ENCODE measurements around the gene ASTN2.

The ASTN2 gene

DNA sequence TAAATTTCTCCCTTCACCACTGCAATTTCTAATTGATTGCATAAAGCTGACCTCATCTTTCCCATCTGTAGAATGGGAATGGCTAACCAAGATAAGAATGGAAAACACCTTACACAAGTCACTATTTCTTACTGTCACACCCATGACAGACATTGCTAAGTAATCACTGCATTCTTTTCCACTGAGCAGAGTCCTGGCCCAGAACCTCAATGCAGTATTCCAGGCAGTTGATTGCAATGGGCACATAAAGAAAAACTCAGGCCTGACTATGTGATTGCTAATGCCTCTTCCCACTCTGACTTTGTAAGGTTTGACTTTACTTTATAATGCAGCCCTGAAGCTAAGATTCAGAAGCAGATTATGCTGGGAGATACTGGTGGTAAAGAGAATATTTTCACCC, 698.4 kb downstream of the ASTN2 start:
- Histone ChIP-seq H3K4me1 (no peaks in the 10 kb centered on the region), H3K27ac (no peak overlapping the region), H3K27me3 (no peaks in the 10 kb centered on the region), H3K9me3 (no peaks in the 10 kb centered on the region), H3K4me3 (no peak overlapping the region), H3K36me3 (no peaks in the 10 kb centered on the region)
- no peak for DNase-seq
- TF ChIP-seq, protein P1, sequence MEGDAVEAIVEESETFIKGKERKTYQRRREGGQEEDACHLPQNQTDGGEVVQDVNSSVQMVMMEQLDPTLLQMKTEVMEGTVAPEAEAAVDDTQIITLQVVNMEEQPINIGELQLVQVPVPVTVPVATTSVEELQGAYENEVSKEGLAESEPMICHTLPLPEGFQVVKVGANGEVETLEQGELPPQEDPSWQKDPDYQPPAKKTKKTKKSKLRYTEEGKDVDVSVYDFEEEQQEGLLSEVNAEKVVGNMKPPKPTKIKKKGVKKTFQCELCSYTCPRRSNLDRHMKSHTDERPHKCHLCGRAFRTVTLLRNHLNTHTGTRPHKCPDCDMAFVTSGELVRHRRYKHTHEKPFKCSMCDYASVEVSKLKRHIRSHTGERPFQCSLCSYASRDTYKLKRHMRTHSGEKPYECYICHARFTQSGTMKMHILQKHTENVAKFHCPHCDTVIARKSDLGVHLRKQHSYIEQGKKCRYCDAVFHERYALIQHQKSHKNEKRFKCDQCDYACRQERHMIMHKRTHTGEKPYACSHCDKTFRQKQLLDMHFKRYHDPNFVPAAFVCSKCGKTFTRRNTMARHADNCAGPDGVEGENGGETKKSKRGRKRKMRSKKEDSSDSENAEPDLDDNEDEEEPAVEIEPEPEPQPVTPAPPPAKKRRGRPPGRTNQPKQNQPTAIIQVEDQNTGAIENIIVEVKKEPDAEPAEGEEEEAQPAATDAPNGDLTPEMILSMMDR (IDR thresholded peaks at IDR 0.05), result no peak
- intact Hi-C loops (cut with DNase I; ENCODE audit: low total_unique reads), result no loop called here

GRCh38 chr9:116715751-116716150, 699.1 kb downstream of the ASTN2 start:
- TF ChIP-seq, protein P1 (IDR thresholded peaks at IDR 0.05), result no peak
- Histone ChIP-seq H3K4me3 (no peak overlapping the region), H3K4me1 (no peaks in the 10 kb centered on the region), H3K36me3 (no peaks in the 10 kb centered on the region), H3K9me3 (no peaks in the 10 kb centered on the region), H3K27ac (no peak overlapping the region), H3K27me3 (no peaks in the 10 kb centered on the region)
- intact Hi-C loops (cut with DNase I; ENCODE audit: low total_unique reads), result no loop called here
- no peak for DNase-seq

GRCh38 chr9:116713271-116713670, 701.6 kb downstream of the ASTN2 start:
- Histone ChIP-seq H3K9me3 (no peaks in the 10 kb centered on the region), H3K27ac (no peak overlapping the region), H3K4me3 (no peak overlapping the region), H3K36me3 (no peaks in the 10 kb centered on the region), H3K4me1 (no peaks in the 10 kb centered on the region), H3K27me3 (no peaks in the 10 kb centered on the region)
- DNase-seq, result no peak
- TF ChIP-seq, protein P1 (IDR thresholded peaks at IDR 0.05), result no peak
- intact Hi-C loops (cut with DNase I; ENCODE audit: low total_unique reads), result no loop called here

DNA sequence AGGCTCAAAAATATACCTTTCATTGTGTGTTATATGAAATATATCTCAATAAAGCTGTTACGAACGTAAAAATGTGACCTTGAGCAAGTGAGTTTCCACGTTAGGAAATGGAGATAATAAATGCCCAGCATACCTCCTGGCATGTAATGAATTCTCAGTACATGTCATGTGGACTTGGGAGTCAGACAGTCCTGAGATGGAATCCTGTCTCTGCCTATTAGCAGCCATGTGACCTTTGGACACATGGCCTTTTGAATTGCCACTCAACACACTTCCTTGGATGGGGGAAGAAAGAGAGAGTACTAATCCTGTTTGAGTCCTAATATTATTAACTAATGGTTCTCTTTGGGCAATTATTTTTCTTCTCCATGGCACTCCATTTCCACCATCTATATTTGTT, 702.1 kb downstream of the ASTN2 start:
- H3K9me3 ChIP-seq, result no peaks in the 10 kb centered on the region
- no peaks in the 10 kb centered on the region for H3K36me3 ChIP-seq
- H3K4me3 ChIP-seq, result no peak overlapping the region
- TF ChIP-seq, protein P1 (IDR thresholded peaks at IDR 0.05), result no peak
- DNase-seq, result no peak
- H3K27me3 ChIP-seq, result no peaks in the 10 kb centered on the region
- intact Hi-C loops (cut with DNase I; ENCODE audit: low total_unique reads), result no loop called here
- H3K4me1 ChIP-seq, result no peaks in the 10 kb centered on the region
- H3K27ac ChIP-seq, result no peak overlapping the region

DNA sequence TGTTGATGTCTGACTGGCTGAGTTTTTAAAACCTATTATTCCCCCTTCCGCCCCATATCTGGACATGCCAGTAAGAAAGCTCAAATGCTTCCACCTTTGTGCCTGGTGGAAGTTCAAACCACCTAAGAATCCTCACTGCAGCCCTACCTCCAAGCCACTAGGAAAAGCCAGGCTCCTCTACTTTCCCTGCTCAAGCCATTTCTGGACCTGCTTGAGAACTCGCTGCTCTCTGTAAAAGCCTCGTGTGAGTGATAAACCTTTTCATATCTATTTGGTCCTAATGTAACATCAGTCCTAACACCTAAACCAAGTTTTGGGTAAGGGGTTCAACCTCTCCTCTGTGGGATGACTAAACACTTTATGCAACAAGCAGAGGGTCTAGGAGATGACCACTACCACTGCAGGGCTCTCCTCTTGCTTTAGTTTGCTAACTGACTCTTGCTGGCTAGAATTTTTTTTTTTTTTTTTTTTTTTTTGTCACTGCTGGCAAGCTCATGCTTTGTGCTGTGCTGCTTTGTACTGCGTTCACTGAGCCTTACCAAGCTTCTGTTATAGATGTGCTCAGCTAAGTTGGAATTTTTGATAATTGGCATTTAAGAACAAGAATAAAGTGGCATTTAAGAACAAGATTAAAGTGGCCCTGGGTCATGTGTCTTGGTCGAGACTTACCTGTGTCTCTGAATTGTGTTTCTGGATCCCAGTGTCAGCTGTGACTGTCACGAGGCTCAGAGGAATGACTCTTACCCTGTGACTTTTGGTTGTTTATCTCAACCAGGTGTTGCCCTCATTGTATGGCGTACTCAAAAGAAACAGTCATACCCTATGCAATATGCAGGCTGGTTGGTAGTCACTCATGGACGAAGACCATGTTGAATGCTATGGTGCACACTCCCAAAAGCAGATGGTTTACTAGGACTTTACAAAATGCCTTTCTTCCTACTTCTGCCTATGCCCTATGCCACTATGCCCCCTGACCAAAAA, 708.3 kb downstream of the ASTN2 start:
- Histone ChIP-seq H3K36me3 (peaks cover 0 to 4% (median 0%) of the 10 kb centered on the region in 3 donors), H3K27me3 (no peaks in the 10 kb centered on the region), H3K4me3 (no peak overlapping the region), H3K9me3 (no peaks in the 10 kb centered on the region), H3K27ac (no peak overlapping the region), H3K4me1 (no peaks in the 10 kb centered on the region)
- intact Hi-C loops (cut with DNase I; ENCODE audit: low total_unique reads), result no loop called here
- no peak for DNase-seq
- TF ChIP-seq, protein P1 (IDR thresholded peaks at IDR 0.05), result no peak
